Activated CD4-positive, alpha-beta T cell treated with anti-CD3 and anti-CD28 coated beads for 4 hours (primary cell): ENCODE measurements around the gene AARS2.

Experiments used
- DNase-seq, 2 donors: peaks; one replicate each; pipeline ENCODE4 v3.0.0-alpha.2; 2020

AARS2 gene

DNA sequence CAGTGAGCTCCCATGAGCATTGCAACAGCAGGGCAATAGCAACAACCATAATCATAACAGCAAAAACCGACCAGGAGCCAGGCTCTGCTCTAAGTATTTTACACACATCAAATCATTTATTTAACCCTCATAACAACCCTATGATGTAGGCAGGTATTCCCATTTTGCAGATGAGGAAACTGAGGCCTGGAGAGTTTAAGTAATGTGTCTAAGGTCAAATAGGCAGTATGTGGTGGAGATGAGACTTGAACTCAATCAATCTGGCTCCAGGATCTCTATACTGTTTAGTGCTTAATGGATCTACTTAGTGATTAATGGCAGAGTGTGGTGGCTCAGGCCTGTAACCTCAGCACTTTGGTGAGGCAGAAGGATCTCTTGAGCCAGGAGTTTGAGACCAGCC, 39.5 kb downstream of the AARS2 start:
- no peak for DNase-seq

DNA sequence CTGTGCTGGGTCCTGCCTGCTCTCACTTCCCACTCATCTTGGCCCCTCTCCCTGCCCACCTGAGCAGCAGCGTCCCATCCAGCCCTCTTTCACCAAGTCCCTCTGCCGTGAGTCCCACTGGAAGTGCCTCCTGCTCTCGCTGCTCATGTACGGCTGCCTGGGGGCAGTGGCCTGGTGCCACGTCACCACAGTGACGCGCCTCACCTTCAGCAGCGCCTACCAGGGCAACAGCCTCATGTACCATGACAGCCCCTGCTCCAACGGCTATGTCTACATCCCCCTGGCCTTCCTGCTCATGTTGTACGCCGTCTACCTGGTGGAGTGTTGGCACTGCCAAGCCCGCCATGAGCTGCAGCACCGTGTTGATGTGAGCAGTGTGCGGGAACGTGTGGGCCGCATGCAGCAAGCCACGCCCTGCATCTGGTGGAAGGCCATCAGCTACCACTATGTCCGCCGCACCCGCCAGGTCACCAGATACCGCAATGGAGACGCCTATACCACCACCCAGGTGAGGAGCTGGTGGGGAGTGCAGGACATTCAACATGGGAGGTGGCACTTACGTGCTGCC, 40.1 kb downstream of the AARS2 start:
- no peak for DNase-seq

DNA sequence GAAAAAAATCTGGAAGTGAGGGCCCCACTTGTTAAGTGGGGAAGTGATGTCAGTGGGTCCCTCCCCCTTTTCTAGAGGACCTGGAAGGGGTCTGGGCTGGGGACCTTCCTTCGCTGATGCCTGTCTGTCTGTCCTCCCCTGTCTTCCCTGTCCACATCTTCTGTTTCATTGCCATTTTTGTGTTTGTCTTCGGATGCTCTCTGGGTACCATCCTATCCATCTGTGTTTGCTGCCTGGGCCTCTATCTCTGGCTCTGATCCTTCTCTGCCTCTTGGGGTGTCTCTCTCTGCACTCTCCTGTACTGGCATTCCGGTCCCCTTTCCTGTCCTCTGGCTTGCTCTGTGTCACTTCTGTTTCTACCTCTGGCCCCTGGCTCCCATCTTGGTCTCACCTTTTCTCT, 40.6 kb downstream of the AARS2 start:
- DNase-seq, result no peak

DNA sequence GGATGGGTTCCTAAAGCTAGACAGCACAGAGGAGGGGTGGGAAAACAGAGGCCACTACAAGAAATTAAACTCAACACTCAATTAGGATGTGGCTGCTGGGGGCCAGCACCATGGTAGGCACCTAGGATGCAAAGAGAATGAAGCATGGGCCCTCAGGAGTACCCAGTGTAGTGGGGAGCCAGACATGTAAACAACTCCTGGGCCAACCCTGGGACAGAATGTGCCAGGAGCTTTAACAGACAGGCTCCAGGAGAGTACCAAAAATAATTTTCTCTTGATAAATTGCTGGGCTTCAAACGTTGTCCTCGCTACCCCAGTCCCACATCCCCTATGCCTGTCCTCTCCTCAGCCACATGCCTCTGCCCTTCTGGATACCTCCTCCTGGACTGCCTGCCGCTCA, 41.2 kb downstream of the AARS2 start:
- no peak for DNase-seq

DNA sequence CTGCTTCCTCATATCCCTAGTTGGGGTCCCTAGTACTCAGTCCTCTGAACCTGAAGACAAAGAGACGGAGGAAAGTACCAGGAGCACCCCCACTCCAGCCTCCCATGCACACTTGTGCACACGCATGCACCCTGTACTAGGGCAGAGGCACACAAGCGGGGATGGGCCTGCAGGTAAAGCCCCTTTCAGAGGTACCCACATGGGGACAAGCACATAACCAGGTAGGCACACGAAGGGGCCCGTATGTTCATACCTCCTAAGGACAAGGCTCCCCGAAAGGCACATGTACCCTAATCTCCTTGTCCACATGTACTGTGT, 41.8 kb downstream of the AARS2 start:
- no peak for DNase-seq

DNA sequence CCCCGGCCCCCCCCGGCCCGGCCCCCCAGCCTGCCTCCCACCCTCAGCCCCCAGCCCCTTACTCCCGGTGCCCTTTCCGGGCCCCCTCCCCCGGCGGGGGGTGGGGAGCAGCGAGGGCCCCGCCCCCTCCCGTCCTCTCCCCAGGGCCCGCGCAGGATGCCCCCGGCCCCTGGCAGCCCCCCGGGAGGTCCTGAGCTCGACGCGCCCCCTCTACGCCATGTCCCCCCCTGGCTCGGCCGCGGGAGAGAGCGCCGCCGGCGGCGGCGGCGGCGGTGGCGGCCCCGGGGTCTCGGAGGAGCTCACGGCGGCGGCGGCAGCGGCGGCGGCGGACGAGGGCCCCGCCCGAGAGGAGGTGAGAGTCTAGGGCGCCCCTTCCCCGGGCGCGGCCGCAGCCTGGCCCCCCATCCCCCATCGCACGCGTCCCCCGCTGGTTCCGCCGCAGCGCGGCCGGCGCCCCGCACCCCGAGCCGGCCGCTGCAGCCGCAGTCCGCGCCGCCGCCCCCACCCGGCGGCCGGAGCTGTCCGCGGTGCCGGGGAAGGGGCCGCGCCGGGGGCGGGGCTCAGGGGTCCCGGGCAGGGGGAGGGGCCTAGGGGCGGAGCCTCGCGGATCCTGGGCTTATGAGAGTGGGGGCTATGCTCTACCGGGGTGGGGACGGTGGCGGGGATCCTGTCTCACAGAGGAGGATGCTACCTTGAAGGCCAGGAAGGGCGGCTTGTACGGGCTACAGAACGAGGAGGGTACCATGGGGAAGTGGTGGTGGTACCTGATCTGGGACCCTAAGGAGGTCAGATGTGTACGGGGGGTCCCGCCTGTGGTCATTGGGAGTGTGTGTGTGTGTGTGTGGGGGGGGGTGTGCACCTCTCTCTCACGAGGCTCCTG, 42.4 kb downstream of the AARS2 start:
- no peak for DNase-seq

DNA sequence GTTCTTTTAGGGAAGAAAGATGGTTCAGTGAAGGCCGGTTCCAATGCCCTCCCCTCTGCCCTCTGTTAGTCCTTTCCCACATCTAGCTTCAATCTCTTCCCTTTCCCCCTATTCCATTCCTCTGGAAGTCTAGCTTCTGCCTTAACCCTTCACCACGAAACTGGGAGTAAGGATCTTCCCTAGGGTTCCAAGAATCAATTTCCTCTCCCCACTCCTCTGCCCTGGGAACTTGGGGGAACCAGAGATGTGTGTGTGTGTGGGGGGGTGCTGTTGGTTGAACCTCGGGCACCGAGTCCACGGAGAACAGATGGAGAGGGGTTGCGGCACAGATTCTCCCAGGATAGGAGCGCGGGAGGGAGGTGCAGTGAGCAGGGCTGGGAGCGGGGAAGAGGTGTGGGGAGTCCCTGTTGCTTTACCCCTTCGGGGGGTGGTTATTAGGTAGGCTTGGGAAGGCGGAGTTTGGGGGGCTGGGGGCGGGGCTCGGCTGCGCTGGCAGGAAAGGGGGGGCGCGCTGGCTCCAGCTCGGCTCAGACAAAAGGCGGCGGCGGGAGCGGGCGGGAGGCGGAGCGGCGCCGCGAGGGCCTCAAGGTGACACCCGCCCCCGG, 43.1 kb downstream of the AARS2 start, which contains the start of gene TMEM151B:
TSS of gene TMEM151B (plus strand) at position 530 of the 605 bp plus-strand sequence. CDS start 293 bp downstream, outside the sequence.
- DNase-seq, result no peak

DNA sequence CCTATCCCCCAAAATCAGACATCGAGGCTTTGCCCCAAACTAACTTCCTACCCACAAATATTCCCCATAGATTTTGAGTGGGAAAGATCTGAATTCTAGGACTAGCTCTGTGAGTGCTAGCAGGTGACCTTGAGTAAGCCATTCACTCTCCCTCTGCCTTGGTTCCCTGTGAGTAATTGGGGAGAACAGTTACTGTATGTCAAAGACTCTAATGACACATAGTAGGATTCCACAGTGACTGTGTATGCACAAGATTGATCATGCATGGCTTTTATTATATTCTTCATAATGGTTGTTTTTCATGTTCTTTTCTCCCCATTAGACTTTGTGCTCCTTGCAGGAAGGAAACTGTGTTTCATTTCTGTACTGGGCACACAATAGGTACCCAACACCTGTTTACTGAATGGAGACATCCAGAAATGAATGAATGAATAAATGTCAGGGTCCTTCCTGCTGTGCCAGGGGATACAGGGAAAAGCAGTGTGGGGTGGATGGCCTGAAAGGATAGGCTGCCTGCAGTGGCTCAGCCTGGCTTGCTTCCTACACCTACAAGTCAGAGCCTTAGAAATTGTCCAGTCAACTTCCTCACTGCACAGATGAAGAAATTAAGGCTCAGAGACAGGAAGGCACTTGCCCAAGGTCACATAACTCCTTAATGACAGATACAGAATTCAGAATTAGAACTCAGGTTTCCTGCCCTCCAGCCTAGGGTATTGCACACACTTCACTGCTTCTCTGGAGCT, 43.8 kb downstream of the AARS2 start:
- DNase-seq, result no peak

DNA sequence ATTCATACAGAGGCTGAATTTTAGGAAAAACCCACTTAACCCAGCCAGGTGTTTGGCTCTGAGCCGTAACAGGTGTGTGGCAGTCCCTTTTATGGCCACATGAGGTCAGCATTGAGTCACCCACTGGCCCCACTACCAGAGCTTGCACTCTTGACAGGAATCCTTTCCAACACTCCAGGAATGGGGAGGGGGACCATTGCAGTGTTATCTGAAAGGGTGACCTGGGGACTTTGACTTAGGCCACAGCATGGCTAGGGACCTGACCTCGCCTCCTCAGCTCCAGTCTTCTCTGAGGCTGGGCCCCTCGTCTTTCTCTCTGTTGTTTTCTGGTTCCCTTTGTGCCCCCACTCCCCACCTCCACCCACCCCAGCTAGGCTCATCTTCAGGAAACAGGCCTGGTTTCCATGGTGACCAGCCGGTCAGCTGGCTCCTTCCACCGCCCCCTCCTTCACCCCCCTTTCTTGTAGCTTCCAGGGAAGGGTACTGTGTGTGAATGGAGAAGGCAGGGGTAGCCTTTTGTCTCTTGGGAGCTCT, 45.0 kb downstream of the AARS2 start:
- peak; percentile 51 to 67 for DNase-seq

DNA sequence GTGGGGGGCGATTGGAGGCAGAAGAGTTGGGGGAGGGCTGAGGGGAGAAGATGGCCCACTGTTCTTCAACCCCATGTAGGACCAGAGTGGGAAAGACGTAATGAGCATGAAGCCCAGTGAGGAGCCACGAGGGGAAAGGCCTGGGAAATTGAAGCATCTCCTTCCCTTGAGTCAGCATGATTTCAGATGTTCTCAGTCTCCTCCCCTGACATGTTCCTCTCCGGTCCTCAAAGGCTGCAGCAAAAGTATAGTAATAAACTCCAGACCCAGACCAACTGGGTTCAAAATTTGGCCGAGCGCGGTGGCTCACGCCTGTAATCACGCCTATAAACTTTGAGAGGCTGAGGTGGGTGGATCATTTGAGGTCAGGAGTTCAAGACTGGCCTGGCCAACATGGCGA, 45.9 kb downstream of the AARS2 start:
- DNase-seq, result no peak

DNA sequence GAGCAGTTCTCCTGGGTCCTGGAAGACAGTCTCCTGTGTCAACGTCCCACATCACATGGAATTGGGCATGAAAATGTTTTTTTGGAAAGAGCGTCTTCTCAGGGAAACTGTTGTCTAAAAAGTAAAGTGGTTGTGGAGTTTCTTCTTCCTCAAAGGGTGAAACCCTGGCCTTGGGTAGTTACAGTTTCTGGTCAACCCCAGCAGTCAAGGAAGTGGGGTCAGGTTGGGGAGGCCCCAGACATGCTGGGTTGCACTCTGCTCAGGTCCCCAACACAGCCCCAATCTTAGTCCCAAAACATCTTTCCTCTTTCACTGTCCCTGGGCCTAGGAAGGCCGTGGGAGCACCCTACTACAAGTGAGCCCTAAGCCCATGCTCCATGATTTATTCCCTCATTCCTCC, 46.8 kb downstream of the AARS2 start:
- DNase-seq, result no peak

DNA sequence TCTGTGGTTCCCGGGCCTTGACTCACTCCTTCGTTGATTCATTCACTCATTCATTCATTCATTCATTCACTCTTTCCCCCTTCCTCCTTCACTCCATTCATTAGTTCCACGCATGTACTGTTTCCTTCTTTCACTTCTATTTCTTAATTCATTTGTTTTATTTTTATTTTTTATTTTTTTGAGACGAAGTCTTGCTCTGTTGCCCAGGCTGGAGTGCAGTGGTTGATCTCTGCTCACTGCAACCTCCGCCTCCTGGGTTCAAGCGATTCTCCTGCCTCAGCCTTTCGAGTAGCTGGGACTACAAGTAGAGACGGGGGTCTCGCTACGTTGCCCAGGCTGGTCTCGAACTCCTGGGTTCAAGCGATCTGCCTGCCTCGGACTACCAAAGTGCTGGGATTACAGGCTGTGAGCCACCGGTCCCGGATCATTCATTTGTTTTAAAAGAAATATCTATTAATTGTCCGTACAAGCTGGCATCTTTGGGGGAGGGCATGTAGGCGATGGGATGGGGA, 47.4 kb downstream of the AARS2 start:
- DNase-seq, result no peak

DNA sequence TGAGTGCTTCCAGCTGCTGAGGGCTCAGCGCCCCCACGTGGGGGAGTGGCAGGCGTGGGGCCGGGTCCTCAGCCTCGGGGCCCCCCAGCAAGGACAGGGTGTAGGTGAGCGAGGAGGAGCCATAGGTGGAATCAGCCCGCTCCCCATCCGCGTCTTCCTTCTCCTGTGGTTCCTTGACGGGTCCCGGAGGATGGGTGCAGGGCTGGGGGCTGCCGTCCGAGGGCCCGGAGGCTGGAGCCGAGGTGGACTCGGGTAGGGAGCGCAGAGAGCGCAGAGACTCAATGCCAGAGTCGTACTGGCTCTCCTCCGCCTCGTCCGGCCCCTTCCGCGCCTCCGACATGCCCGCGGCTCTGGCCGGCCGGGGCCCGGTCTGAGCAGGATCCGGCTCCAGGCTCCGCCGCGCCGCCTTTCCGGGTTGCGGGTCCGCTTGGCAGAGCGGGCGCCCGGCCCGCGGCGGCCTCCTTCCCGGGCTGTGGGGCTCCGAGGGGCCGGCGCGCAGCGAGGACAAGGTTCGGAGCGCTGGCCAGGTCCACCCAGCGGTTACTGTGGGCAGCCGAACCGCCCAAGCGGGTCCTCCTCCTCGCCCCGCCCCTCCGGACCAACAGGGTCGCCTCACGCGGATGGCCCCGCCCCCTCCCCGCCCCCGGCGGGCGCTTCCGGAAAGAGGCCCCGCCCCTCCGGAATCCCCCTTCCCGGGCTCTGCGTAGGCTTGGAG, 48.0 kb downstream of the AARS2 start, which contains the start of gene NFKBIE:
TSS of gene NFKBIE (minus strand) at position 545 of the 715 bp plus-strand sequence. CDS start at position 340, 205 bp downstream.
- peak; percentile 96 to 97 for DNase-seq

DNA sequence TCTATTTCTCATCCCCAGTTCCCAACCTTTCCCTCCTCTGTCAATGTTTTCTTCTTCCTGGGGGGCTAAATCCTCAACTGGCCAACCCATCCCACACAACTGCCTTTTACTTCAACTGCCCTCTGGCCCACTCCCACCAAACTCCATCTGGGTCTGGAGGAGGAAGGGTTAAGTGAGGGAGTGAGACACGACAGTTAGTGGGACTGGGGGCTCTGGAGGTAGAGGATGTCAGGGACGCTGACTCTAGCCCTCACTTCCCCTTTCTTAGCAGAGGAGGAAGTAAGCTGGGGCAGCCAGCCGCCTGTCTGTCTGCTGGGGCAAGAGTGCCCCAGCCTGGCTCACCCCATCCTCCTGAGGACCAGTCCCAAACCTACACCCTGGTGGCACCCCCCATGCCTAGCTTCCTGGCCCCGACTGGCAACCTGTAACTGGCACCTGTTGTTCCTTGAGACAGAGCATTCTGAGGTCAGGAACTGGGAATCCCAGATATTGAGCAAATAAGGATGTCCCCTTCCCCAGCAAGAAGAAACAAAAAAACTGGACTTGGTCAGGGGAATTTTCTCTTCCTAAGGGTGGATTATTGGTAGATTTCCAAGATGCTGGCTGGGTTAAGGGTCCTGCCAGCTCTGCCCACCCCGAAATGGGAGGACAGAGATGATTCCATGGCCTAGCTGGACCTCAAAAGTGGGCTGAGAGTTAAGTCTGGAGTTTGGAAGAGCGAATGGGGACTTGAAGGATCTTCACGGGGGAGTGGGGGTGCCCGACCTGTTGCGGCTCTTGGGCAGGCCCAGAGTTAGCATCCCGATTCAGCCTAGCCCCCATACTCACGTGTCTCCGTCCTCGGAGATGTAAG, 48.8 kb downstream of the AARS2 start:
- DNase-seq, result no peak

DNA sequence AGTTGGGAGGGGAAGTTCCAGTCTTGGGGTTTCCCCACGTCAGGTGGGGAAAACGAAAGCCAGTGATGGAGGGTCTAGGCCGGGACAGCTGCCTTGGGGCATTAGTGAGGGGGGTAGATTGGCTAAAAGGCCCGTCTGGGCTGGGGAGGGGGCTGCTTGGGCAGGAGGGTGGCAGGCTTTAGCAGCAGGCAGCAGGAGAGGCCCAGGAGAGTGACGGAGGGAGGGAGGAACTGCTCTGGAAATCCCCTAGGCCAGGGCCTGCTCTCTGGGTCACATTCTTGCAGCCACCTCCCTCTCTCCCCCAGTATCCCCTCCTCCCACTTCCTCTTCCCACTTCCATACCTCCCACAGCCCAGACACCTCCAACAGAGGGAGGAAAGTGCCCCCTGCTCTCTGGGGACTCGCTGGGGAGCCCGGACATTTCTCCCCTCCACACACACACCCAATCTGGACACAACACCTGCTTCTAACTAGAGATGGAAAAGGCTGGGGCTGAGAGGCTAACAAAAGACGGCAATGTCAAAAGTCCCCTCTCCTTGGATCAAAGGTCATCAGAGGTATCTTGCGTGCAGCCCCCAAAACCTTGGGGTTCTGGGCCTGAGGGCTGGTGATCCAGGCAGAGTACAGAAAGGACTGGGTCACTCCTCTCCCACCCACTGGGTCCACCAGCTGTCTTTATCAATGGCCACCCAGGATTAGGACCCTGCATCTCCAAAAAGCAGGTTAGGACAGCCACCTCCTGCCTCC, 49.6 kb downstream of the AARS2 start:
- peak in 1 of 2 donors; percentile 37 for DNase-seq

DNA sequence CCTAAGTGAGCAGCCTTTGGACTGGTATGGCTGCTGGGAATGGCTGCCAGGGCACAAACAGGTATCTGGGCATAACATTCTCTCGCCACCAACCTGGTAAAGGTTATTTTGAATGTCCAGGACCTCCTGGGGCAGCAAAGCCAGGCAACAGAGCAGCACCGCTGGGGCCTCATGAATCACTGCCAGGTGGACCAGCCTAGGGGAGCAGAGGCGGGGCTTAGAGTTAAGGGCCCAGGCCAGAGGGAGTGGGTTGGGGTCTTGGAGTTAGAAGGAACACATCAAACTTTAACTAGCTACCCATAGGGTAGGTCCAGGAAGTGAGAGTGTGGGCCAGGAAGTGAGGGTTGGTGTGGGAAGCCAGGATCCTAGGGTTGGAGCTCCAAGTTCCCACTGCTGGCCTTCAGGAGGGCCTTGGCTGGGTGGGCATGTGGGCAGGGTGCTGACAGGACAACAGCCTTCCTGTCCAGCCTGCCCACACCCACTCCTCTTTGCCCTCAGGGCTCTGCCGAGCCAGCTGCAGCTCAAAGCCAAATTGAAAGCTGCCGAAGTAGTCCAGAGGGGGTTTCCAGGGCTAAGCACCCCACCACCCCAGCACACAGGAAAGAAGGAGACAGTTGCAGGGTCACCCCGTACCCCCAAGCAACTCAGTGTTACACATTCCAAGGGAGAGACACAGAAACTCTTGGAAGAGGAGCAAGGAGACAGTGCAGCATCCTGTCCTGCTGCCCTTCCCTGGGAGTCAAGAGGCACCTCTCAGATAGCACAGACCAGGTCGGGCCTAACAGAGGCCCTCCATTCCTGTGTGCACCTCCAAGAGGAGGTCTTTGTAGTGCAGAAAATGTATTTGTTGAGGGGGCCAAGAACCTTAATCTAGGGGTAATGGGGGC, 50.4 kb downstream of the AARS2 start:
- DNase-seq, result no peak

DNA sequence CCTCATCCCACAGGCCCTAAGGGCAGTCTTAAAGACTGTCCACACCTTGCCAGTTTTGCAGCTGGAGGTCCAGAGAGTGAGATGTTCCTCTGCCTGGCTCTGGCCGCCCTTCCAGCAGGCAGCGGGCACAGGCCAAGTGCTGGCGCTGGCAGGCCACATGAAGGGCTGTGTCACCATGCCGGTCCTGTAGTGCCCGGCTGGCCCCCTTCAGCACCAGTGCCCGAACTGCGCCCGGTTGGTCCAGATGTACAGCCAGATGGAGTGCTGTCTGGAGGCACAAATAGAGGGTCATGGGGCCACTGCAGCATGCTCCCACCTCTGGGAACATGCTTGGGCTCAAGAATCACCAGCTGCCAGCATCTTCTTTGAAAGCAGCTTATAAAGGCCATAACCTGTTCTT, 51.6 kb downstream of the AARS2 start:
- no peak for DNase-seq

DNA sequence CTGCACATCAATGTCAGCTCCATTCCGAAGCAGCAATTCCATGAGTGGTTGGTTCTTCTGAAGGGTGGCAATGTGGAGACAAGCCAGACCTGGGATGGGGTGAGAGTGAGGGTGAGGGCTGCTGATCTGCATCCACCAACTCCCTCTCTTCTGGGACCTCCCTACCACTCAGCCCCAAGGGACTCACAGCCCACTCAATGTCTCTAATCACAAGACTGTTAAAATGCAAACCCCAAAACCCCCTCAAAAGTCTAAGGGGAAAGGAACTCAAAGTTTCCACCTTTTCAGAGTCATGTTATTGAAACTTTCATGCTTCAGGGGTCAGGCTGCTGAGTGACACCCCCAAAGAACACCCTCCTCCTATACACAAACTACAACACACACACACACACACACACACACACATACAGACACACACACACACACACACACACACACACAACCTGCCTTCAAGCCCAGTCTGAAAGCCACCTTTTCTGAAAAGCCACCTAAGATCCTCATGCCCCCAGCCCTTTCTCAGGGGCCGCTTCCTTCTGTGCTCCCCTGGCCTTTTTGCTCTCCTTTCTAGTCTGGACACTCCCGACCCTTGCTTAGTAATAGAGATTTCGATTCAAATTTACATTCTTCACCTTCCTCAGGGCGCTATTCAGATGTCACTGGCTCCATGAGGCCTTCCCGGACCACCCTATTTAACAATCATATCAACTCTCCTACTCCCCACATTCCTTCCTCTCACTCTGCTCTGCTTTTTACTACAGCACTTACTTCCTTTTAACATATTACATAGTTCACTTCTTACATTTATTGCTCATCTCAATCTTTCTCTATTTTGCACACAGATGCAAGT, 52.5 kb downstream of the AARS2 start:
- no peak for DNase-seq
